CD14-positive monocyte (primary cell): ENCODE measurements around the gene ARPC1A. TPM values are rescaled to one million over a fixed set of nuclear protein-coding genes. Genes with fewer than 3 reads are reported as not detected.

Experiments
- DNase-seq, 3 donors: peaks; one replicate each; pipeline ENCODE4 v3.0.0-alpha.2; 2011 to 2022
- H2AFZ ChIP-seq: 2 replicates; pipeline ENCODE4 v1.6.0; 2012; ENCODE audit warnings: mild to moderate bottlenecking, low read depth, low read length, inconsistent platforms; ENCODE audit not compliant: insufficient read depth, poor library complexity, severe bottlenecking
- H3K27ac ChIP-seq, 2 donors: 1 replicate in 1 of 2; 2 replicates in 1 of 2; pipeline ENCODE4 v1.5.1; 2012 to 2013; ENCODE audit warnings: low read length in 2 of 2, control low read depth in 1 of 2, inconsistent platforms in 1 of 2, low read depth in 1 of 2, mild to moderate bottlenecking in 1 of 2
- H3K27me3 ChIP-seq, 2 donors: one replicate each; pipeline versions ENCODE4 v1.6.0 to v1.6.1; 2011 to 2013; ENCODE audit warnings: low read length in 2 of 2; ENCODE audit not compliant: control insufficient read depth in 2 of 2, insufficient read depth in 2 of 2
- H3K36me3 ChIP-seq, 2 donors: replicated peaks in 1 of 2; 1 replicate in 1 of 2; 2 replicates in 1 of 2; pipeline versions ENCODE4 v1.5.1 to v1.6.1; 2012 to 2013; ENCODE audit warnings: low read length in 2 of 2, control low read depth in 1 of 2, inconsistent platforms in 1 of 2, mild to moderate bottlenecking in 1 of 2; ENCODE audit not compliant: insufficient read depth in 2 of 2, control insufficient read depth in 1 of 2
- H3K4me1 ChIP-seq, 2 donors: 1 replicate in 1 of 2; 2 replicates in 1 of 2; pipeline versions ENCODE4 v1.5.1 to v1.6.1; 2012 to 2013; ENCODE audit warnings: low read length in 2 of 2, control low read depth in 1 of 2, inconsistent platforms in 1 of 2, mild to moderate bottlenecking in 1 of 2, moderate library complexity in 1 of 2; ENCODE audit not compliant: insufficient read depth in 2 of 2, control insufficient read depth in 1 of 2
- H3K4me2 ChIP-seq: replicated peaks from 2 replicates; pipeline ENCODE3; 2012; ENCODE audit warnings: low read length, moderate library complexity, mild to moderate bottlenecking; ENCODE audit not compliant: poor library complexity, severe bottlenecking; ENCODE audit errors: extremely low read depth
- H3K4me3 ChIP-seq, 3 experiments: fragments of 200-600 bp in 1 of 3; sonication (generic) in 1 of 3; replicated peaks in 1 of 3; 1 replicate in 2 of 3; 2 replicates in 1 of 3; pipeline ENCODE4 v1.5.1; 2011 to 2013; ENCODE audit warnings: low read length in 3 of 3, mild to moderate bottlenecking in 3 of 3, control low read depth in 2 of 3, low read depth in 2 of 3, inconsistent platforms in 1 of 3, moderate library complexity in 1 of 3
- H3K79me2 ChIP-seq: 2 replicates; pipeline ENCODE4 v1.6.0; 2012; ENCODE audit warnings: mild to moderate bottlenecking, control low read depth, inconsistent platforms, low read length, moderate library complexity; ENCODE audit not compliant: insufficient read depth
- H3K9ac ChIP-seq: 2 replicates; pipeline ENCODE4 v1.6.0; 2017; ENCODE audit warnings: low read length, mild to moderate bottlenecking; ENCODE audit not compliant: insufficient read depth, poor library complexity, severe bottlenecking
- H3K9me3 ChIP-seq, 2 donors: replicated peaks in 1 of 2; 1 replicate in 1 of 2; 2 replicates in 1 of 2; pipeline versions ENCODE4 v1.5.1 to v1.6.1; 2012 to 2013; ENCODE audit warnings: low read length in 2 of 2, control low read depth in 1 of 2; ENCODE audit not compliant: control insufficient read depth in 1 of 2, insufficient read depth in 1 of 2
- H4K20me1 ChIP-seq: 2 replicates; pipeline ENCODE4 v1.6.0; 2012; ENCODE audit warnings: mild to moderate bottlenecking, low read length, control low read depth, moderate library complexity; ENCODE audit not compliant: insufficient read depth
- H3K27ac Mint-ChIP-seq, 7 donors: one replicate each; pipeline ENCODE4 v1.8.0; 2020; ENCODE audit warnings: mild to moderate bottlenecking in 7 of 7, mixed read lengths in 7 of 7, moderate library complexity in 6 of 7, inconsistent platforms in 2 of 7
- H3K27me3 Mint-ChIP-seq, 3 donors: one replicate each; pipeline ENCODE4 v1.8.0; 2021 to 2022; ENCODE audit warnings: low read depth in 3 of 3, mild to moderate bottlenecking in 3 of 3, mixed read lengths in 3 of 3, moderate library complexity in 3 of 3, inconsistent platforms in 1 of 3
- H3K36me3 Mint-ChIP-seq, 2 donors: one replicate each; pipeline ENCODE4 v1.8.0; 2020; ENCODE audit warnings: mixed read lengths in 2 of 2, inconsistent platforms in 1 of 2, mild to moderate bottlenecking in 1 of 2
- H3K4me1 Mint-ChIP-seq: one replicate; pipeline ENCODE4 v1.8.0; 2020; ENCODE audit warnings: mild to moderate bottlenecking, mixed read lengths
- H3K4me3 Mint-ChIP-seq, 2 donors: one replicate each; pipeline ENCODE4 v1.8.0; 2020; ENCODE audit warnings: mild to moderate bottlenecking in 2 of 2, mixed read lengths in 2 of 2, moderate library complexity in 1 of 2
- H3K9me3 Mint-ChIP-seq, 7 donors: one replicate each; pipeline ENCODE4 v1.8.0; 2020 to 2022; ENCODE audit warnings: mixed read lengths in 7 of 7, mild to moderate bottlenecking in 6 of 7, moderate library complexity in 6 of 7, inconsistent platforms in 2 of 7
- WGBS: methylation state at CpG from one replicate; pipeline ENCODE4 v1.1.5; 2013; ENCODE audit warnings: missing lambda C conversion rate; ENCODE audit not compliant: insufficient coverage; 5-methylcytosine and 5-hydroxymethylcytosine counted together
- intact Hi-C, 2 donors: fragments of 100-400 bp; cut with micrococcal nuclease; formaldehyde crosslinking; loops; one replicate each; pipeline versions ENCODE4 v1.15.0 to v1.15.1; 2023
- polyA plus RNA-seq, 3 donors: library from polyadenylated mRNA; depleted of rRNA in 1 of 3; unstranded in 2 of 3; stranded (reverse) in 1 of 3; fragments of 300-500 nt in 2 of 3; fragments of >200 nt in 1 of 3; fragmentation: Illumina TruSeq in 2 of 3; gene quantifications; 1 replicate in 2 of 3; 2 replicates in 1 of 3; pipeline ENCODE4 v1.2.3, GENCODE V29; 2012 to 2021
- TF ChIP-seq, protein P1 (sequence below): fragments of 200-600 bp; IDR thresholded peaks from one replicate; pipeline ENCODE4 v1.8.0; 2022; ENCODE audit warnings: antibody characterized with exemption, mild to moderate bottlenecking

The ARPC1A gene
- polyA plus RNA-seq, 3 donors, result 71.7 to 107 (median 104) TPM

- Histone ChIP-seq H2AFZ (no peak overlapping the region), H3K4me3 (peak overlapping the region in 1 of 3 experiments; percentile 47), H3K79me2 (peaks cover 78% of the 10 kb centered on the region), H3K27me3 (no peaks in the 10 kb centered on the region), H3K27ac (peak overlapping the region; percentile 10 to 65), H3K36me3 (peaks cover 89 to 97% of the 10 kb centered on the region in 2 donors), H3K4me2 (peak overlapping the region; percentile 58), H3K9ac (no peak overlapping the region), H3K4me1 (peaks cover 12 to 31% of the 10 kb centered on the region in 2 donors), H3K9me3 (no peaks in the 10 kb centered on the region), H4K20me1 (peaks cover 100% of the 10 kb centered on the region)
- Mint-ChIP-seq H3K9me3 (no peaks in the 10 kb centered on the region), H3K27ac (peak overlapping the region; percentile 77 to 92 (median 88)), H3K27me3 (peaks cover 0 to 2% (median 0%) of the 10 kb centered on the region in 3 donors), H3K36me3 (peaks cover 75 to 99% of the 10 kb centered on the region in 2 donors), H3K4me1 (peaks cover 28% of the 10 kb centered on the region), H3K4me3 (peak overlapping the region; percentile 46 to 58)
- intact Hi-C loops, result no loop called here
- TF ChIP-seq, protein P1, sequence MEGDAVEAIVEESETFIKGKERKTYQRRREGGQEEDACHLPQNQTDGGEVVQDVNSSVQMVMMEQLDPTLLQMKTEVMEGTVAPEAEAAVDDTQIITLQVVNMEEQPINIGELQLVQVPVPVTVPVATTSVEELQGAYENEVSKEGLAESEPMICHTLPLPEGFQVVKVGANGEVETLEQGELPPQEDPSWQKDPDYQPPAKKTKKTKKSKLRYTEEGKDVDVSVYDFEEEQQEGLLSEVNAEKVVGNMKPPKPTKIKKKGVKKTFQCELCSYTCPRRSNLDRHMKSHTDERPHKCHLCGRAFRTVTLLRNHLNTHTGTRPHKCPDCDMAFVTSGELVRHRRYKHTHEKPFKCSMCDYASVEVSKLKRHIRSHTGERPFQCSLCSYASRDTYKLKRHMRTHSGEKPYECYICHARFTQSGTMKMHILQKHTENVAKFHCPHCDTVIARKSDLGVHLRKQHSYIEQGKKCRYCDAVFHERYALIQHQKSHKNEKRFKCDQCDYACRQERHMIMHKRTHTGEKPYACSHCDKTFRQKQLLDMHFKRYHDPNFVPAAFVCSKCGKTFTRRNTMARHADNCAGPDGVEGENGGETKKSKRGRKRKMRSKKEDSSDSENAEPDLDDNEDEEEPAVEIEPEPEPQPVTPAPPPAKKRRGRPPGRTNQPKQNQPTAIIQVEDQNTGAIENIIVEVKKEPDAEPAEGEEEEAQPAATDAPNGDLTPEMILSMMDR, result no peak
- peak; percentile 56 to 64 (median 61) for DNase-seq
- 24% methylated on average over 68 of the region's 68 CpGs for WGBS
These were observed 67.1 kb downstream of the ARPC1A start for GRCh38 chr7:99392659-99393354.

- H3K4me1 ChIP-seq, result peaks cover 12 to 31% of the 10 kb centered on the region in 2 donors
- H3K9me3 ChIP-seq, result no peaks in the 10 kb centered on the region
- Mint-ChIP-seq H3K9me3 (no peaks in the 10 kb centered on the region), H3K4me1 (peaks cover 32% of the 10 kb centered on the region), H3K4me3 (peak overlapping the region; percentile 46 to 58), H3K27ac (peak overlapping the region; percentile 77 to 92 (median 88)), H3K27me3 (peaks cover 0 to 2% (median 0%) of the 10 kb centered on the region in 3 donors), H3K36me3 (peaks cover 72 to 96% of the 10 kb centered on the region in 2 donors)
- peak overlapping the region; percentile 58 for H3K4me2 ChIP-seq
- H3K9ac ChIP-seq, result no peak overlapping the region
- 67% methylated on average over 22 of the region's 30 CpGs for WGBS
- H3K4me3 ChIP-seq, result no peak overlapping the region
- peak overlapping the region; percentile 10 to 65 for H3K27ac ChIP-seq
- TF ChIP-seq, protein P1, result no peak
- H3K36me3 ChIP-seq, result peaks cover 85 to 94% of the 10 kb centered on the region in 2 donors
- no peak for DNase-seq
- H3K27me3 ChIP-seq, result no peaks in the 10 kb centered on the region
- H4K20me1 ChIP-seq, result peaks cover 100% of the 10 kb centered on the region
- intact Hi-C loops, result no loop called here
- peaks cover 70% of the 10 kb centered on the region for H3K79me2 ChIP-seq
- no peak overlapping the region for H2AFZ ChIP-seq
These were observed 67.9 kb downstream of the ARPC1A start for GRCh38 chr7:99393355-99394187.
